ENCODE data around the gene SH3TC1. TPM values are rescaled to one million over a fixed set of nuclear protein-coding genes. Genes with fewer than 3 reads are reported as not detected.

The SH3TC1 gene
- total RNA-seq, 1 donor from 2014 or later: 5.4 TPM

DNA sequence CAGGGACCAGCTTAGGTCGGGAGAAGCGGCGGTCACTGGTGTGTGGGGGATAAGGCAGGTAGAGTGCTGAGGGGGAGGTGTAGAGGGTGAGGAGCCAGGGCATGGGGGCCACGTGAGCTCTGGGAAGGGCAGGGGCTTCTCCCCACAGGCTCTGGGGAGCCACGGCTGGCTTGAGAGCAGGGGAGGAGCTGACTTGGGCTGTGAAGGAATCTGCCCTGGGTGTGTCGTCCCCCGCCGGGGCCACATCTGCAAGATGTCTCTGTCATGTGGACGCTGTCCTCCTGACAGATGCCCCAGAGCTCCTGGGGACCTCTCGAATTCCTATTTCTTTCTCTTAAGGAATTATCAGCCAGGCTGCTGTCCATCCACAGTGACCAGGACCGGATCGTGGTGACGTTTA lies 15.0 kb downstream of the SH3TC1 start:
- Mint-ChIP-seq H3K27ac (no peak overlapping the region), H3K36me3 (no peaks in the 10 kb centered on the region), H3K9me3 (no peaks in the 10 kb centered on the region), H3K4me3 (no peak overlapping the region), H3K27me3 (peaks cover under 1% of the 10 kb centered on the region), H3K4me1 (ENCODE audit: unreplicated experiment) (peaks cover 18% of the 10 kb centered on the region)
- TF ChIP-seq, protein P1, sequence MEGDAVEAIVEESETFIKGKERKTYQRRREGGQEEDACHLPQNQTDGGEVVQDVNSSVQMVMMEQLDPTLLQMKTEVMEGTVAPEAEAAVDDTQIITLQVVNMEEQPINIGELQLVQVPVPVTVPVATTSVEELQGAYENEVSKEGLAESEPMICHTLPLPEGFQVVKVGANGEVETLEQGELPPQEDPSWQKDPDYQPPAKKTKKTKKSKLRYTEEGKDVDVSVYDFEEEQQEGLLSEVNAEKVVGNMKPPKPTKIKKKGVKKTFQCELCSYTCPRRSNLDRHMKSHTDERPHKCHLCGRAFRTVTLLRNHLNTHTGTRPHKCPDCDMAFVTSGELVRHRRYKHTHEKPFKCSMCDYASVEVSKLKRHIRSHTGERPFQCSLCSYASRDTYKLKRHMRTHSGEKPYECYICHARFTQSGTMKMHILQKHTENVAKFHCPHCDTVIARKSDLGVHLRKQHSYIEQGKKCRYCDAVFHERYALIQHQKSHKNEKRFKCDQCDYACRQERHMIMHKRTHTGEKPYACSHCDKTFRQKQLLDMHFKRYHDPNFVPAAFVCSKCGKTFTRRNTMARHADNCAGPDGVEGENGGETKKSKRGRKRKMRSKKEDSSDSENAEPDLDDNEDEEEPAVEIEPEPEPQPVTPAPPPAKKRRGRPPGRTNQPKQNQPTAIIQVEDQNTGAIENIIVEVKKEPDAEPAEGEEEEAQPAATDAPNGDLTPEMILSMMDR (conservative IDR thresholded peaks at IDR 0.05): no peak
- DNase-seq (ENCODE audit: extremely low spot score, unreplicated experiment): no peak

- no peak overlapping the region for H3K27ac Mint-ChIP-seq
- H3K36me3 Mint-ChIP-seq: no peaks in the 10 kb centered on the region
- no peaks in the 10 kb centered on the region for H3K27me3 Mint-ChIP-seq
- H3K9me3 Mint-ChIP-seq: no peaks in the 10 kb centered on the region
- H3K4me1 Mint-ChIP-seq (ENCODE audit: unreplicated experiment): peaks cover 21% of the 10 kb centered on the region
- TF ChIP-seq, protein P1 (conservative IDR thresholded peaks at IDR 0.05): no peak
- H3K4me3 Mint-ChIP-seq: no peak overlapping the region
- no peak for DNase-seq (ENCODE audit: extremely low spot score, unreplicated experiment)
Observed at GRCh38 chr4:8215001-8215427, 15.9 kb downstream of the SH3TC1 start.

DNA sequence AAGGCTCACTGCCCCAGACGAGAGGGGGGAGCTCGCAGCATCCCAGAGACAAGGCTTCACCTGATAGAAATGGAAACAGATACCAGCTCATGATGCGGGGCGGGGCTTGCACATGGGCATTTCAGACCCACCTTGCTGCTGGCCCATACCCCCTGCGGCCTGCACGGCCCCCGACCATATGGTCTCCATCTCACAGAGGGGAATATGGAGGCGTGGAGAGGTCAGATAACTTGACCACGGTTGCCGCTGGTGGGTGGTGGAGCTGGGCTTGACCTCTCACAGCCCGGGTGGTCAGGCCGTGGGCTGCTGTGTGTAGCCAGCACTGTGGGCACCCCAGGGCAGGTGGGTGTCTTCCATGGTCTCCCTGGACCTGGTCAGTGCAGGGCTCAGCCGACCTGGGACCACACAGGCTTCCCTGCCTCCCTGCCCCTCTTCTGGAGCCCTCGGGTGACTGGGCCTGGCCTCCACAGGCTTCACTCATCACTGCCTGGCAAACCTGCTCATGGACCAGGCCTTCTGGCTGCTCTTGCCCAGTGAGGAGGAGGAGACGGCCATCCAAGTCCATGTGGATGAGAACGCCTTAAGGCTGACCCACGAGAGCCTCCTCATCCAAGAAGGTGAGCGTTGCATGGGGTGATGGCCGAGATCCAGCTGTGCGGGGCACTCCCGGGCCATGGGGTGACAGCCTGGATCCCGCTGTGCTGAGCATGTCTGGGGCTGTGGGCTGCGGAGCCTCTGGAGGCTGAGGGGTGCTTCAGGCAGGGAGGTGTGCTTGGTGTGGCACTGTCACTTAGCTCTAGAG lies 16.8 kb downstream of the SH3TC1 start:
- no peaks in the 10 kb centered on the region for H3K27me3 Mint-ChIP-seq
- no peaks in the 10 kb centered on the region for H3K36me3 Mint-ChIP-seq
- no peak for DNase-seq (ENCODE audit: extremely low spot score, unreplicated experiment)
- H3K9me3 Mint-ChIP-seq: no peaks in the 10 kb centered on the region
- H3K4me3 Mint-ChIP-seq: no peak overlapping the region
- peaks cover 22% of the 10 kb centered on the region for H3K4me1 Mint-ChIP-seq (ENCODE audit: unreplicated experiment)
- no peak overlapping the region for H3K27ac Mint-ChIP-seq
- TF ChIP-seq, protein P1 (conservative IDR thresholded peaks at IDR 0.05): no peak

- Mint-ChIP-seq H3K4me1 (ENCODE audit: unreplicated experiment) (peaks cover 24% of the 10 kb centered on the region), H3K36me3 (no peaks in the 10 kb centered on the region), H3K9me3 (no peaks in the 10 kb centered on the region), H3K27me3 (no peaks in the 10 kb centered on the region), H3K4me3 (no peak overlapping the region), H3K27ac (no peak overlapping the region)
- DNase-seq (ENCODE audit: extremely low spot score, unreplicated experiment): no peak
- TF ChIP-seq, protein P1 (conservative IDR thresholded peaks at IDR 0.05): no peak
Observed at GRCh38 chr4:8216443-8217245, 17.6 kb downstream of the SH3TC1 start.

- Mint-ChIP-seq H3K27ac (no peak overlapping the region), H3K4me1 (ENCODE audit: unreplicated experiment) (peaks cover 28% of the 10 kb centered on the region), H3K9me3 (no peaks in the 10 kb centered on the region), H3K4me3 (no peak overlapping the region), H3K27me3 (no peaks in the 10 kb centered on the region), H3K36me3 (no peaks in the 10 kb centered on the region)
- no peak for DNase-seq (ENCODE audit: extremely low spot score, unreplicated experiment)
- TF ChIP-seq, protein P1 (conservative IDR thresholded peaks at IDR 0.05): no peak
Observed at GRCh38 chr4:8217246-8217511, 18.1 kb downstream of the SH3TC1 start.
